ENCODE results near the gene LGI2. TPM values are rescaled to one million over a fixed set of nuclear protein-coding genes. Genes with fewer than 3 reads are reported as not detected.

The LGI2 gene
- total and polyA plus RNA-seq, 2 experiments from 2014 or later = 0.63 to 8.0 TPM

GRCh38 chr4:24993551-24994080 lies 37.1 kb downstream of the LGI2 start:
- Mint-ChIP-seq H3K27ac (no peak overlapping the region), H3K4me3 (no peak overlapping the region; the same call in 2 of the 3 replicates), H3K27me3 (ENCODE audit: insufficient read depth, low read depth, poor library complexity) (no peaks in the 10 kb centered on the region), H3K9me3 (peaks cover 5% of the 10 kb centered on the region; the same call in 2 of the 3 replicates), H3K36me3 (ENCODE audit: low read depth) (0 out of 3 replicates have a peak, but pooled peaks cover 4% of the 10 kb centered on the region), H3K4me1 (peaks cover 12% of the 10 kb centered on the region)
- TF ChIP-seq POLR2AphosphoS5 (IDR thresholded peaks at IDR 0.05; ENCODE audit: low read depth) (no peak), EZH2phosphoT487 (IDR thresholded peaks at IDR 0.05; ENCODE audit: unreplicated experiment) (no peak), NANOG (IDR thresholded peaks at IDR 0.05; ENCODE audit: borderline replicate concordance) (no peak), ETS1 (IDR thresholded peaks at IDR 0.05) (no peak), EZH2 (IDR thresholded peaks at IDR 0.05; ENCODE audit: low read depth, unreplicated experiment) (no peak), ZNF331 (CRISPR knock-in tag; IDR thresholded peaks at IDR 0.05; ENCODE audit: low read depth) (no peak), JUNB (IDR thresholded peaks at IDR 0.05; ENCODE audit: unreplicated experiment) (no peak), STAT1 (IDR thresholded peaks at IDR 0.05; ENCODE audit: unreplicated experiment) (no peak), ZNF114 (CRISPR knock-in tag; IDR thresholded peaks at IDR 0.05) (no peak), CTCF (conservative IDR thresholded peaks at IDR 0.05; ENCODE audit: low read depth in 2 of 2) (no peak), CREB1 (CRISPR knock-in tag; IDR thresholded peaks at IDR 0.05; ENCODE audit: low read depth) (no peak)
- TF ChIP-seq, protein P1, sequence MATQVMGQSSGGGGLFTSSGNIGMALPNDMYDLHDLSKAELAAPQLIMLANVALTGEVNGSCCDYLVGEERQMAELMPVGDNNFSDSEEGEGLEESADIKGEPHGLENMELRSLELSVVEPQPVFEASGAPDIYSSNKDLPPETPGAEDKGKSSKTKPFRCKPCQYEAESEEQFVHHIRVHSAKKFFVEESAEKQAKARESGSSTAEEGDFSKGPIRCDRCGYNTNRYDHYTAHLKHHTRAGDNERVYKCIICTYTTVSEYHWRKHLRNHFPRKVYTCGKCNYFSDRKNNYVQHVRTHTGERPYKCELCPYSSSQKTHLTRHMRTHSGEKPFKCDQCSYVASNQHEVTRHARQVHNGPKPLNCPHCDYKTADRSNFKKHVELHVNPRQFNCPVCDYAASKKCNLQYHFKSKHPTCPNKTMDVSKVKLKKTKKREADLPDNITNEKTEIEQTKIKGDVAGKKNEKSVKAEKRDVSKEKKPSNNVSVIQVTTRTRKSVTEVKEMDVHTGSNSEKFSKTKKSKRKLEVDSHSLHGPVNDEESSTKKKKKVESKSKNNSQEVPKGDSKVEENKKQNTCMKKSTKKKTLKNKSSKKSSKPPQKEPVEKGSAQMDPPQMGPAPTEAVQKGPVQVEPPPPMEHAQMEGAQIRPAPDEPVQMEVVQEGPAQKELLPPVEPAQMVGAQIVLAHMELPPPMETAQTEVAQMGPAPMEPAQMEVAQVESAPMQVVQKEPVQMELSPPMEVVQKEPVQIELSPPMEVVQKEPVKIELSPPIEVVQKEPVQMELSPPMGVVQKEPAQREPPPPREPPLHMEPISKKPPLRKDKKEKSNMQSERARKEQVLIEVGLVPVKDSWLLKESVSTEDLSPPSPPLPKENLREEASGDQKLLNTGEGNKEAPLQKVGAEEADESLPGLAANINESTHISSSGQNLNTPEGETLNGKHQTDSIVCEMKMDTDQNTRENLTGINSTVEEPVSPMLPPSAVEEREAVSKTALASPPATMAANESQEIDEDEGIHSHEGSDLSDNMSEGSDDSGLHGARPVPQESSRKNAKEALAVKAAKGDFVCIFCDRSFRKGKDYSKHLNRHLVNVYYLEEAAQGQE (IDR thresholded peaks at IDR 0.05; ENCODE audit: unreplicated experiment) = no peak
- TF ChIP-seq, protein P2, sequence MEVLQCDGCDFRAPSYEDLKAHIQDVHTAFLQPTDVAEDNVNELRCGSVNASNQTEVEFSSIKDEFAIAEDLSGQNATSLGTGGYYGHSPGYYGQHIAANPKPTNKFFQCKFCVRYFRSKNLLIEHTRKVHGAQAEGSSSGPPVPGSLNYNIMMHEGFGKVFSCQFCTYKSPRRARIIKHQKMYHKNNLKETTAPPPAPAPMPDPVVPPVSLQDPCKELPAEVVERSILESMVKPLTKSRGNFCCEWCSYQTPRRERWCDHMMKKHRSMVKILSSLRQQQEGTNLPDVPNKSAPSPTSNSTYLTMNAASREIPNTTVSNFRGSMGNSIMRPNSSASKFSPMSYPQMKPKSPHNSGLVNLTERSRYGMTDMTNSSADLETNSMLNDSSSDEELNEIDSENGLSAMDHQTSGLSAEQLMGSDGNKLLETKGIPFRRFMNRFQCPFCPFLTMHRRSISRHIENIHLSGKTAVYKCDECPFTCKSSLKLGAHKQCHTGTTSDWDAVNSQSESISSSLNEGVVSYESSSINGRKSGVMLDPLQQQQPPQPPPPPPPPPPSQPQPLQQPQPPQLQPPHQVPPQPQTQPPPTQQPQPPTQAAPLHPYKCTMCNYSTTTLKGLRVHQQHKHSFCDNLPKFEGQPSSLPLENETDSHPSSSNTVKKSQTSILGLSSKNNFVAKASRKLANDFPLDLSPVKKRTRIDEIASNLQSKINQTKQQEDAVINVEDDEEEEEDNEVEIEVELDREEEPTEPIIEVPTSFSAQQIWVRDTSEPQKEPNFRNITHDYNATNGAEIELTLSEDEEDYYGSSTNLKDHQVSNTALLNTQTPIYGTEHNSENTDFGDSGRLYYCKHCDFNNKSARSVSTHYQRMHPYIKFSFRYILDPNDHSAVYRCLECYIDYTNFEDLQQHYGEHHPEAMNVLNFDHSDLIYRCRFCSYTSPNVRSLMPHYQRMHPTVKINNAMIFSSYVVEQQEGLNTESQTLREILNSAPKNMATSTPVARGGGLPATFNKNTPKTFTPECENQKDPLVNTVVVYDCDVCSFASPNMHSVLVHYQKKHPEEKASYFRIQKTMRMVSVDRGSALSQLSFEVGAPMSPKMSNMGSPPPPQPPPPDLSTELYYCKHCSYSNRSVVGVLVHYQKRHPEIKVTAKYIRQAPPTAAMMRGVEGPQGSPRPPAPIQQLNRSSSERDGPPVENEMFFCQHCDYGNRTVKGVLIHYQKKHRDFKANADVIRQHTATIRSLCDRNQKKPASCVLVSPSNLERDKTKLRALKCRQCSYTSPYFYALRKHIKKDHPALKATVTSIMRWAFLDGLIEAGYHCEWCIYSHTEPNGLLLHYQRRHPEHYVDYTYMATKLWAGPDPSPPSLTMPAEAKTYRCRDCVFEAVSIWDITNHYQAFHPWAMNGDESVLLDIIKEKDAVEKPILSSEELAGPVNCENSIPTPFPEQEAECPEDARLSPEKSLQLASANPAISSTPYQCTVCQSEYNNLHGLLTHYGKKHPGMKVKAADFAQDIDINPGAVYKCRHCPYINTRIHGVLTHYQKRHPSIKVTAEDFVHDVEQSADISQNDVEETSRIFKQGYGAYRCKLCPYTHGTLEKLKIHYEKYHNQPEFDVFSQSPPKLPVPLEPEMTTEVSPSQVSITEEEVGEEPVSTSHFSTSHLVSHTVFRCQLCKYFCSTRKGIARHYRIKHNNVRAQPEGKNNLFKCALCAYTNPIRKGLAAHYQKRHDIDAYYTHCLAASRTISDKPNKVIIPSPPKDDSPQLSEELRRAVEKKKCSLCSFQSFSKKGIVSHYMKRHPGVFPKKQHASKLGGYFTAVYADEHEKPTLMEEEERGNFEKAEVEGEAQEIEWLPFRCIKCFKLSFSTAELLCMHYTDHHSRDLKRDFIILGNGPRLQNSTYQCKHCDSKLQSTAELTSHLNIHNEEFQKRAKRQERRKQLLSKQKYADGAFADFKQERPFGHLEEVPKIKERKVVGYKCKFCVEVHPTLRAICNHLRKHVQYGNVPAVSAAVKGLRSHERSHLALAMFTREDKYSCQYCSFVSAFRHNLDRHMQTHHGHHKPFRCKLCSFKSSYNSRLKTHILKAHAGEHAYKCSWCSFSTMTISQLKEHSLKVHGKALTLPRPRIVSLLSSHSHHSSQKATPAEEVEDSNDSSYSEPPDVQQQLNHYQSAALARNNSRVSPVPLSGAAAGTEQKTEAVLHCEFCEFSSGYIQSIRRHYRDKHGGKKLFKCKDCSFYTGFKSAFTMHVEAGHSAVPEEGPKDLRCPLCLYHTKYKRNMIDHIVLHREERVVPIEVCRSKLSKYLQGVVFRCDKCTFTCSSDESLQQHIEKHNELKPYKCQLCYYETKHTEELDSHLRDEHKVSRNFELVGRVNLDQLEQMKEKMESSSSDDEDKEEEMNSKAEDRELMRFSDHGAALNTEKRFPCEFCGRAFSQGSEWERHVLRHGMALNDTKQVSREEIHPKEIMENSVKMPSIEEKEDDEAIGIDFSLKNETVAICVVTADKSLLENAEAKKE (CRISPR knock-in tag; IDR thresholded peaks at IDR 0.05) = no peak
- DNase-seq (ENCODE audit: low spot score) (no peak), ATAC-seq (no peak)
- Histone ChIP-seq H3K4me2 (no peak overlapping the region), H3F3A (replicated peaks; ENCODE audit: low read depth) (no peaks in the 10 kb centered on the region), H4K20me1 (replicated peaks; ENCODE audit: insufficient read depth) (no peaks in the 10 kb centered on the region), H3K4me1 (ENCODE audit: insufficient read depth) (0 out of 2 replicates have a peak, but pooled peaks cover under 1% of the 10 kb centered on the region), H3K36me3 (ENCODE audit: insufficient read depth) (no peaks in the 10 kb centered on the region), H3K9me2 (ENCODE audit: insufficient read depth) (peaks cover 8% of the 10 kb centered on the region; the same call in 1 of the 2 replicates), H3K27me3 (ENCODE audit: insufficient read depth) (no peaks in the 10 kb centered on the region), H2AFZ (no peak overlapping the region), H3K79me2 (replicated peaks; ENCODE audit: insufficient read depth) (no peaks in the 10 kb centered on the region), H3K4me3 (no peak overlapping the region), H3K27ac (ENCODE audit: low read depth) (no peak overlapping the region)
